ACC112 (cell line): ENCODE results near the gene PCAT7.
A peak's percentile ranks its signal among the peaks of the same experiment; 100 is the strongest.
"Not testable (repeated sequence)": the region's sequence is repeated elsewhere in the genome, so short reads cannot be mapped to it uniquely, and the experiment has no call there.

Source experiments
- H2AFZ ChIP-seq: fragments of 200-600 bp; sonication (generic); one replicate; pipeline ENCODE4 v1.6.0; 2017; ENCODE audit warnings: antibody characterized with exemption, low read length; ENCODE audit not compliant: unreplicated experiment
- H3K27ac ChIP-seq: fragments of 200-600 bp; sonication (generic); 2 replicates; pipeline ENCODE4 v1.5.1; 2014; ENCODE audit warnings: low read depth, mild to moderate bottlenecking, antibody characterized with exemption, low read length, moderate library complexity
- H3K27me3 ChIP-seq: fragments of 200-600 bp; sonication (generic); 2 replicates; pipeline ENCODE4 v1.6.1; 2014; ENCODE audit warnings: mild to moderate bottlenecking, antibody characterized with exemption, low read length, moderate library complexity, mixed read lengths; ENCODE audit not compliant: insufficient read depth
- H3K36me3 ChIP-seq: fragments of 200-600 bp; sonication (generic); 2 replicates; pipeline ENCODE4 v1.6.1; 2016; ENCODE audit warnings: mild to moderate bottlenecking, antibody characterized with exemption, low read length, moderate library complexity, mixed read lengths; ENCODE audit not compliant: insufficient read depth
- H3K4me1 ChIP-seq: fragments of 200-600 bp; sonication (generic); one replicate; pipeline ENCODE4 v1.6.1; 2016; ENCODE audit warnings: low read length, mixed read lengths; ENCODE audit not compliant: insufficient read depth, unreplicated experiment, control insufficient read depth
- H3K4me3 ChIP-seq: fragments of 200-600 bp; sonication (generic); 2 replicates; pipeline ENCODE4 v1.5.1; 2014; ENCODE audit warnings: mild to moderate bottlenecking, low read depth, low read length
- H3K79me2 ChIP-seq: fragments of 200-600 bp; sonication (generic); one replicate; pipeline ENCODE4 v1.6.0; 2016; ENCODE audit warnings: low read length; ENCODE audit not compliant: control insufficient read depth, unreplicated experiment, insufficient read depth

The PCAT7 gene

DNA sequence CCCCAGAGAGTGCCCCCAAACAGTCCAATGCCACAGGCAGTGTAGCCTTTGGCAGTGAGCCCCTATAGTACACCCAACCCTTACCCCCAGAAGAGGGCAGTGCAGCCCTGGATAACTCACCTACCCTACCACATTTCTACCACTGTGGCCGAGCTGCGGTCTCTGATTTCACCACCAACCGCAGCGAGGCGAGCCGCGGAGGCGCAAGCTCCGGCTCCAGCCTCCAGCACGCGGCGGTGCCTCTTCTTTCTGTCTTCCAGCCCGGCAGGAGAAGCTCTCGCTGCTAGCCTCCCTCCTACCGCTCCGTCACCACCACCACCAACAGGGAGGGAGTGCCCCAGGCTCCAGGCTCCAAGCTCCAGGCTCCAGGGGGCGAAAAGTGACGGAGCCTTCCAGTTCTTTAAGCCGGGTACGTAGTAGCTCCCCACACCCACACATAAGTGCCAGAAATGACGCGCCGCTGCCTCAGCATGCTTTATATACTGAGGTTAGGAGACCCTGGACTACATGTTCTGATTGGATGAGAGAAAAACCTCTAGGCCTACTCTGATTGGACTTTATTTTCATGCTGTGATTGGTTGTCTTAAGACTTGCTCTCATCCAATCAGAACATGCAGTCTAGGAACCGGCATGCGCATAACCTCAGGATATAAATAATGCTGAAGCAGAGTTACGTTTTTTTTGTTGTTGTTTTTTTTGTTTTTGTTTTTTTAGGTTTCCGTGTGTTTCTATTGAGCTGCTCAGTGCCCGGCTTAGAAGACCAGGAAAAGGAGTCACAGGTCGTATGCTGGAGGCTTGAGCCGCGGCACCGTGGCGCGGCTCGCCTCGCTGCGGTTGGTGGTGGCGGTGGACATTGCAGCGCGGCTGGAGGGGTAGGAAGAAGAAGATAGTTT, at the start of gene PCAT7:
Gene PCAT7 (plus strand): TSS at position 645 of the 893 bp plus-strand sequence.
- peak within 1 kb of the TSS; percentile 12 for H2AFZ ChIP-seq
- no peak within 1 kb of the TSS; the same call in 1 of the 2 replicates for H3K4me3 ChIP-seq
- H3K27ac ChIP-seq: no peak within 1 kb of the TSS
- H3K4me1 ChIP-seq: no peaks in the 10 kb centered on the region
- no peaks in the 10 kb centered on the region for H3K36me3 ChIP-seq
- no peaks in the 10 kb centered on the region for H3K79me2 ChIP-seq
- H3K27me3 ChIP-seq: no peaks in the 10 kb centered on the region

DNA sequence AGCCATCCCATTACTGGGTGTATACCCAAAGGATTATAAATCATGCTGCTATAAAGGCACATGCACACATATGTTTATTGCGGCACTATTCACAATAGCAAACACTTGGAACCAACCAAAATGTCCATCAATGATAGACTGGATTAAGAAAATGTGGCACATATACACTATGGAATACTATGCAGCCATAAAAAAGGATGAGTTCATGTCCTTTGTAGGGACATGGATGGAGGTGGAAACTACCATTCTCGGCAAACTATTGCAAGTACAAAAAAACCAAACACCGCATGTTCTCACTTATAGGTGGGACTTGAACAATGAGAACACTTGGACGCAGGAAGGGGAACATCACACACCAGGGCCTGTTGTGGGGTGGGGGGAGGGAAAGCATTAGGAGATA, 48.5 kb upstream of the PCAT7 start:
- H2AFZ ChIP-seq, H3K79me2 ChIP-seq, H3K4me3 ChIP-seq, H3K4me1 ChIP-seq, H3K27ac ChIP-seq, H3K36me3 ChIP-seq: not testable (repeated sequence)
- H3K27me3 ChIP-seq: peaks cover 12% of the 10 kb centered on the region; the same call in 1 of the 2 replicates

DNA sequence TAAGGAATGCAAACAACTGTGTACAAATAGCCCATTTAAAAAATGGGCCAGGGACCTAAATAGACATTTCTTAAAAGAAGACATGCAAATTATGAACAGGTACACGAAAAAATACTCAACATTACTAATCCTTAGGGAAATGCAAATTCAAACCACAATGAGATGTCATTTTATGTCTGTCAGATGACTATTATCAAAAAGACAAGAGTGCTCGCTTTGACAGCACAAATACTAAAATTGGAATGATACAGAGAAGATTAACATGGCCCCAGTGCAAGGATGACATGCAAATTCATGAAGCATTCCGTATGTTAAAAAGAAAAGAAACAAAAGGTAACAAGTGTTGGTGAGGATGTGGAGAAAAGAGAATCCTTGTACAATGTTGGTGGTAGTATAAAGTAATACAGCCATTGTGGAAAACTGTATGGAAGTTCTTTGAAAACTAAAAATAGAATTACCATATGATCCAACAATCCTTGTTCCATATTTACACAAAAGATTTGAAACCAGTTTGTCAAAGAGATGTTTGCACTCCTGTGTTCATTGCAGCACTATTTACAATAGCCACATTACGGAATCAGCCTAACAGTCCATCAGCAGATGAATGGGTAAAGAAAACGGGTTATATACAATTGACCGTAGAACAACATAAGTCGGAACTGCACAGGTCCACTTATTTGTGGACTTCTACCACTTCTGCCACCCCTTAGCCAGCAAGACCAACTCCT, 47.2 kb upstream of the PCAT7 start:
- Histone ChIP-seq H3K4me1 (peaks cover 5% of the 10 kb centered on the region), H3K36me3 (no peaks in the 10 kb centered on the region), H3K4me3 (no peak overlapping the region), H3K79me2 (no peaks in the 10 kb centered on the region), H3K27me3 (peaks cover 9% of the 10 kb centered on the region; the same call in 1 of the 2 replicates), H3K27ac (no peak overlapping the region), H2AFZ (no peak overlapping the region)

DNA sequence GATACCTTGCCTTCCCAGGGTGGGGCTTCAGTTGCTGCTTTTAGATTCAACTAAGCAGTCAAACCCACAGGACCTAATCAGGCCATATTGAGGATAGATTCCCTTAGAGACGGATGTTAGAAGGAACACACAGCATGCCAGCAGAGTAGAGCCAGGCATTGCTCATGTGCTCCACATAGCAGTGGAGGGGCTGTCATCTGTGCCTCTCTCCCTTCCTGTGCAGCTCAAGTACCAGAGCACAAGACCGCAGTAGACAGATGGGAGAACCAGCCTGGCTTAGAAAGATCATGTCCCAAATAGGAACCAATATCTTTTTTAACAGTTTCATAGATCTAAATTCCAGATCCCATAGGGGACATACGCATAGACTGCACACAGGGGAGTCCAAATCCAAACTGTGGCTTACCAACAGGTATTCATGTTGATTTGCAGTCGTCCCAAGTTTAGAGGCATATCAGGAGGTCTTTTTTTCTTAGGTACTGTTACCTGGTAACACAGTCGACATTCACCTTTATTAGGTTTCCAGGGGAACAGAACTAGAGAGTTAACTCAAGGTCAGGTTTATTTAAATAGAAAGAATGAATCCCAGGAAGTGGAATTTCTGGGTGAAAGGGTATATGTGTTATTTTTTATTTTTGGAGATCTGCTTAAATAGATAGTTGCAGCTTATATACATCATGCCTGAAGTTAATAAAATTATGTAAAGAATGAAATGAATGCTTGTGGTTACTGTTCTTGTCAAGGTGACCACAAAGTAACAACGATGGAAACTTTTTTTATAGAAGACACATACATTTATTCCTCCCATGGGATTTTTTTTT, 43.5 kb upstream of the PCAT7 start:
- peaks cover 6% of the 10 kb centered on the region; the same call in 1 of the 2 replicates for H3K27me3 ChIP-seq
- H3K79me2 ChIP-seq: no peaks in the 10 kb centered on the region
- H3K27ac ChIP-seq: no peak overlapping the region
- H3K4me3 ChIP-seq: no peak overlapping the region
- H2AFZ ChIP-seq: no peak overlapping the region
- peaks cover 5% of the 10 kb centered on the region for H3K4me1 ChIP-seq
- H3K36me3 ChIP-seq: no peaks in the 10 kb centered on the region

DNA sequence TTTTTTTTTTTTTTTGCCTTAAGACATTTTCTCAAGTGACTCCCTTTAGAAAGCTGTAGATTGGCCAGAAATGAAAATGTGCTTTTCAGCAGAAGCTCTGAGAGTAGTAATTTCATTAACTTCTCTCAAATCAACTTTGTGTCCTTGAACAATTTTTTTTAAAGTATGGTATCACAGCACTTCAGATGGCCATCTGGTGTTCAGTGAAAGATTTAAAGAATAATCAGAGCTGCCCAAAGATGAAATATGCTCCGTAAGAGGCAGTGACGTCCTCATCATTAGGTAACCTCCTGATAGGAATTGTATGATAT, 43.0 kb upstream of the PCAT7 start:
- Histone ChIP-seq H3K27ac (no peak overlapping the region), H3K4me3 (no peak overlapping the region), H3K36me3 (no peaks in the 10 kb centered on the region), H3K4me1 (peaks cover 5% of the 10 kb centered on the region), H3K27me3 (peaks cover 6% of the 10 kb centered on the region; the same call in 1 of the 2 replicates), H2AFZ (no peak overlapping the region), H3K79me2 (no peaks in the 10 kb centered on the region)

DNA sequence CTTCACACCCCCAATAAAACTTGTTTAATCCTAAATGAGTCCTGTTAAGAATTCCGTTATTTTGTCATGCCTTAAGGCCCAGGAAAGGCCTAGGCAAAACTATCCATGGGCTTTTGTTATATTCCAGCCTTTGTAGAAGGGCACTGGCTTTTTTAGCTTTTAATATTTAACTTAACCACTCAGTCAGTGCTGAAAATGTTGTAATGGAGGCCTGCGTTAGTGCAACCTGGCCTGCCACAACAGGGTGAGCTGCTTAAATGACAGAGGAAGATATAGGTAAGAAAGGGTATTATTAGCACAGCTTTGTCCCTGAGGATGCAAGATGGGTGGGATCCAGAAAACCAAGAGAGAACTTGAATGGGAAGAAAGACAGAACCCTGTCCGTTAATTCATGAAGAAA, 40.2 kb upstream of the PCAT7 start:
- no peak overlapping the region for H3K27ac ChIP-seq
- no peak overlapping the region for H2AFZ ChIP-seq
- no peaks in the 10 kb centered on the region for H3K27me3 ChIP-seq
- no peaks in the 10 kb centered on the region for H3K79me2 ChIP-seq
- H3K4me3 ChIP-seq: no peak overlapping the region
- no peaks in the 10 kb centered on the region for H3K36me3 ChIP-seq
- H3K4me1 ChIP-seq: peaks cover 5% of the 10 kb centered on the region

DNA sequence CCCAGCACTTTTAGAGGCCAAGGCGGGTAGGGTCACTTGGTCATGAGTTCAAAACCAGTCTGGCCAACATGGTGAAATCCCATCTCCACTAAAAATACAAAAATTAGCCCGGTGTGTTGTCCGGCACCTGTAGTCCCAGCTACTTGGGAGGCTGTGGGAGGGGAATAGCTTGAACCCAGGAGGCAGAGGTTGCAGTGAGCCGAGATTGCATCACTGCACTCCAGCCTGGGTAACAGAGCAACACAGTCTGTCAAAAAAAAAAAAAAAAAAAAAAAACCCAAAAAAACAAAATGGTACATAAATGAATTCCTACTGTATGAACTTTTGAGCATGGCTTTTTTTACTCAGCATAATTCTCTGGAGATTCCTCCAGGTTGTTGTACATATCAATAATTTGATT, 37.6 kb upstream of the PCAT7 start:
- H3K79me2 ChIP-seq: no peaks in the 10 kb centered on the region
- H3K36me3 ChIP-seq: no peaks in the 10 kb centered on the region
- H3K27me3 ChIP-seq: peaks cover 5% of the 10 kb centered on the region; the same call in 1 of the 2 replicates
- H3K4me3 ChIP-seq: no peak overlapping the region
- no peak overlapping the region for H3K27ac ChIP-seq
- no peak overlapping the region for H2AFZ ChIP-seq
- no peaks in the 10 kb centered on the region for H3K4me1 ChIP-seq

DNA sequence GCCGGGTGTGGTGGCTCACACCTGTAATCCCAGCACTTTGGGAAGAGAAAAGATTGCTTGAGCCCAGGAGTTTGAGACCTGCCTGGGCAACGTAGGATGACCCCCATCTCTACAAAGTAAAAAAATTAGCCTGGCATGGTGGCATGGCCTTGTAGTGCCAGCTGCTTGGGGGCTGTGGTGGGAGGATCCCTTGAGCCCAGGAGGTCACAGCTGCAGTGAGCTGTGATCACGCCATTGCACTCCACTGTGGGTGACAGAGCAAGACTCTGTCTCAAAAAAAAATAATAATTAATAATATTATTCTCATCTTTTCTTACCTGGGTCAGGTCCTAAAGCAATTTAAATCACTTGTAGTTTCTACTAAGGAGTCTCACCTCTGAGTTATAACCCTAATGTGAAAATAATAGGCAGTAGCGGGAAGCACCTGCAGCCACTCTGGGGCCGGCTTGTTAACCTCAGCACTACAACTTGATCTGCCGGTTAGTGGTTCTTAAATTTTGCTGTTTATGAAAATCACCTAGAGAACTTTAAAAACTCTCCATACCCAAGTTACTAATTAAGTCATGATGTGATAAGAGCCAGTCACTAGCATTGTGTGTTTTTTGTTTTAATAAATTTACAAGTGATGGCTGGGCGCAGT, 29.4 kb upstream of the PCAT7 start:
- no peak overlapping the region for H2AFZ ChIP-seq
- H3K79me2 ChIP-seq: no peaks in the 10 kb centered on the region
- H3K4me3 ChIP-seq: no peak overlapping the region
- H3K27ac ChIP-seq: no peak overlapping the region
- peaks cover 2% of the 10 kb centered on the region for H3K27me3 ChIP-seq
- no peaks in the 10 kb centered on the region for H3K4me1 ChIP-seq
- H3K36me3 ChIP-seq: no peaks in the 10 kb centered on the region

DNA sequence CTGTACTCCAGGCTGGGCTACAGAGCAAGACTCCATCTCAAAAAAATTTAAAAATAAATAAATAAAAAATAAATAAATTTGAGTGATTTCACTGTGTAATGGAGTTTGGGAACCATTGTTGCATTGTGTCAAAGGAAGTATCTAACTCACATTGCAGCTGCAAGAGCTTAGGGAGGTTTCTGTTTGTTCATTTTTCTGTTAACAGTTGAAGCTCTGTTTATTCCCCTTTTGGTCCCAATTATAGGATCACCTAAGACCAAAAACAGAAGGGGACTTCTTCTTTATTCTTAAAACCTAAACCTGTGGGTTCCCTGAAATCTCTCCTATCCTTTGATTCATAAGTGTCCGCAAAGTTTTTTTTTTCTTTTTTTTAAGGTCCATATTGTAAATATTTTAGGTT, 28.6 kb upstream of the PCAT7 start:
- Histone ChIP-seq H3K79me2 (no peaks in the 10 kb centered on the region), H3K4me1 (no peaks in the 10 kb centered on the region), H3K27ac (no peak overlapping the region), H2AFZ (no peak overlapping the region), H3K36me3 (no peaks in the 10 kb centered on the region), H3K27me3 (no peaks in the 10 kb centered on the region; the same call in 1 of the 2 replicates), H3K4me3 (no peak overlapping the region)

DNA sequence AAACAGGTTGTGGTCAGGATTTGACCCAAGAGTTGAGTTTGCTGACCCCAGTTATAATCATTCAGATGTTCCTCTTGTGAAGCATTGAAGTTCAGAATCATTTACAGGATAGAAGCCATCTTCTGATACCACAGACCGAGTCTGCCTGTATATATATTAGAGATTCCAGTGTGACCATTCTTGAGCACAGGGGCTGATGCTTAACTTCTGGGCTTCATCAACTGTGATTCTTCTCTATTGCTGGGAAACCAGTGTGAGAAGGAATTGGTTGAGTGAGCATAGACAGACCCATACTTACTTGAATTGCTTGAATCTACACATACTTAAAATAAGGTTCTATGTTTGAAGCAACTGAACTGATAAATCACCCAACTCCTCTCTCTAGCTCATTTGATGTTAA, 27.9 kb upstream of the PCAT7 start:
- no peak overlapping the region for H2AFZ ChIP-seq
- no peaks in the 10 kb centered on the region; the same call in 1 of the 2 replicates for H3K27me3 ChIP-seq
- H3K36me3 ChIP-seq: no peaks in the 10 kb centered on the region
- no peak overlapping the region for H3K27ac ChIP-seq
- no peaks in the 10 kb centered on the region for H3K79me2 ChIP-seq
- no peaks in the 10 kb centered on the region for H3K4me1 ChIP-seq
- H3K4me3 ChIP-seq: no peak overlapping the region
